Parathyroid adenoma (tissue), 2 donors: ENCODE data around the gene PAM.

Experiments
- H2AFZ ChIP-seq: fragments of 300-600 bp; sonication (generic); one replicate; pipeline ENCODE4 v1.7.0; 2017; ENCODE audit warnings: antibody characterized with exemption, mild to moderate bottlenecking
- H3K27ac ChIP-seq: fragments of 300-600 bp; sonication (generic); one replicate; pipeline ENCODE4 v1.7.0; 2017
- H3K27me3 ChIP-seq: fragments of 300-600 bp; sonication (generic); one replicate; pipeline ENCODE4 v1.7.0; 2017; ENCODE audit warnings: low read length; ENCODE audit not compliant: control insufficient read depth, insufficient read depth
- H3K36me3 ChIP-seq: fragments of 300-600 bp; sonication (generic); one replicate; pipeline ENCODE4 v1.7.0; 2017; ENCODE audit warnings: low read length; ENCODE audit not compliant: control insufficient read depth, insufficient read depth
- H3K4me1 ChIP-seq: fragments of 300-600 bp; sonication (generic); one replicate; pipeline ENCODE4 v1.7.0; 2017; ENCODE audit warnings: control low read depth
- H3K4me2 ChIP-seq: fragments of 300-600 bp; sonication (generic); one replicate; pipeline ENCODE4 v1.7.0; 2017; ENCODE audit warnings: low read length
- H3K4me3 ChIP-seq: fragments of 300-600 bp; sonication (generic); one replicate; pipeline ENCODE4 v1.7.0; 2017; ENCODE audit warnings: low read depth, low read length
- H3K79me2 ChIP-seq: fragments of 300-600 bp; sonication (generic); one replicate; pipeline ENCODE4 v1.7.0; 2017; ENCODE audit warnings: control low read depth
- H3K9ac ChIP-seq: fragments of 300-600 bp; sonication (generic); one replicate; pipeline ENCODE4 v1.7.0; 2017; ENCODE audit warnings: mild to moderate bottlenecking
- H3K9me3 ChIP-seq: fragments of 300-600 bp; sonication (generic); one replicate; pipeline ENCODE4 v1.7.0; 2017; ENCODE audit warnings: low read length; ENCODE audit not compliant: control insufficient read depth
- TF ChIP-seq, protein P1 (sequence below): fragments of 300-600 bp; sonication (generic); IDR thresholded peaks from one replicate; pipeline ENCODE4 v1.7.0; 2017; ENCODE audit warnings: antibody characterized with exemption, mild to moderate bottlenecking
- donor health status: primary hyperparathyroidism.

Gene PAM

DNA sequence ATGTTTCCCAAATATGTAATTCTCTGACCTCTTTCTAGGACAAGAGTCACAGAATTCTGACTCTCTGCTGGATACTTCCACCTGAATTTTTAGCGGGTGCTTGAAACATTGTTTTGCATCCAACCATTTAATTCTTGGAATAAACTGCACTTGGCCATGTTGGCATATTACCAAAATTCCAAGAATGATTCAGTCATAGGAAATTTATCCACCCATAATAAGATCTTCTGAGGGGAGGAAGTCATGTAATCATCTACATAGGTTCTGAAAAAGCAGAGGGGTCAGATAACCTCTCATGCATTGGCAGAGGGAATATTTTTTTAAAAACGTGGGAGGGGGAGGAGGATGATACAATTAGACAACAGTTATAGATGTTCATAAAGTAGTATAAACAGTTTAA, 156.9 kb downstream of the PAM start:
- Histone ChIP-seq H3K79me2 (no peaks in the 10 kb centered on the region), H3K36me3 (no peaks in the 10 kb centered on the region), H2AFZ (no peak overlapping the region), H3K27me3 (no peaks in the 10 kb centered on the region), H3K9ac (no peak overlapping the region), H3K27ac (no peak overlapping the region), H3K4me3 (no peak overlapping the region), H3K9me3 (no peaks in the 10 kb centered on the region), H3K4me1 (peaks cover 4% of the 10 kb centered on the region), H3K4me2 (no peak overlapping the region)
- TF ChIP-seq, protein P1, sequence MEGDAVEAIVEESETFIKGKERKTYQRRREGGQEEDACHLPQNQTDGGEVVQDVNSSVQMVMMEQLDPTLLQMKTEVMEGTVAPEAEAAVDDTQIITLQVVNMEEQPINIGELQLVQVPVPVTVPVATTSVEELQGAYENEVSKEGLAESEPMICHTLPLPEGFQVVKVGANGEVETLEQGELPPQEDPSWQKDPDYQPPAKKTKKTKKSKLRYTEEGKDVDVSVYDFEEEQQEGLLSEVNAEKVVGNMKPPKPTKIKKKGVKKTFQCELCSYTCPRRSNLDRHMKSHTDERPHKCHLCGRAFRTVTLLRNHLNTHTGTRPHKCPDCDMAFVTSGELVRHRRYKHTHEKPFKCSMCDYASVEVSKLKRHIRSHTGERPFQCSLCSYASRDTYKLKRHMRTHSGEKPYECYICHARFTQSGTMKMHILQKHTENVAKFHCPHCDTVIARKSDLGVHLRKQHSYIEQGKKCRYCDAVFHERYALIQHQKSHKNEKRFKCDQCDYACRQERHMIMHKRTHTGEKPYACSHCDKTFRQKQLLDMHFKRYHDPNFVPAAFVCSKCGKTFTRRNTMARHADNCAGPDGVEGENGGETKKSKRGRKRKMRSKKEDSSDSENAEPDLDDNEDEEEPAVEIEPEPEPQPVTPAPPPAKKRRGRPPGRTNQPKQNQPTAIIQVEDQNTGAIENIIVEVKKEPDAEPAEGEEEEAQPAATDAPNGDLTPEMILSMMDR: no peak

DNA sequence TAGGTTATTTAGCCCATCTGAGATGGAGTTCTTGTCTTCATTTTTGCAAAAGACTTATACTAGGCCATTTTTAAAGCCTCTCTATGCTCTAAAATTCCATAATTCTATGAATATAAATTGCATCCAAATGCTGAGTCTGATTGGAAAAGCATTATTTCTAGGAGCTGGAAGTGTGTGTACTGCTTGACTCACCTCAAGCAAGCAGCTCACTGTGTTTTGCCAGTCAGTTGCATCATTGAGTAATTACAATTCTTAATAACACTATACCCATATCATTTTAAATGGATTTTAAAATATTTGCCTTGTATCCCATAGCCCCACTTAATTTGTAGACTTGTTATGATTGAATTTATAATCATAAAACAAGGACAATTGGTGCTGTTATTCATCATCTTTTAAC, 161.0 kb downstream of the PAM start:
- Histone ChIP-seq H3K27ac (no peak overlapping the region), H3K9me3 (no peaks in the 10 kb centered on the region)

DNA sequence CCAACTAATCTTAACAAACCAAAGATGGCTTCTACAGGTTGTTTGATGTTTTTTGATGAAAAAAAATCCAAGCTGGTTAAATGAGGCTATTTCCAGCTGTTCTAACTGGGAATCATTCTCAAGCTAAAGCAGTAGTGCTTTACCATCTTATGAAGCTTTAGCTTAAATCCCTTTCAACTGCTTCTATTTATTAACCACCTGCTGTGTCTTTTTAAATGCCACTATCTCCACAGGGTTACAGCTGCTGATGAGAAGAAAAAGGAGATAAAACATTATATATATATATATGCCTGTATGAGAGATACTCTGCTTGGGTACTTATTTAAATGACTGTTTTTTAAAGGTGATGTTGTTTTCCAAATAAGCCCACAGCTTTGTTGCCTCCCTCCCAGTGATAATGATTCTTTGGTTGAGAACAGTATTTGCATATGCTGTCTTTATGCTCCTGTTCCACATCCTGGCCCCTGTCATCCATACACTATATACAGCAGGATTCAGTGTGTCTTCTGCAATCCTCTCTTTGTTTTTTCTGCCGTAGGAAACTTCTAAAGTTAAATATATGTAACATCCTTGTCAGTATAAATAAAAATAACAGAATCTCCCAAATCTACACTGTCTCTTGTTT, 164.0 kb downstream of the PAM start:
- Histone ChIP-seq H2AFZ (no peak overlapping the region), H3K79me2 (no peaks in the 10 kb centered on the region), H3K36me3 (no peaks in the 10 kb centered on the region), H3K27me3 (no peaks in the 10 kb centered on the region), H3K4me2 (no peak overlapping the region), H3K4me3 (no peak overlapping the region), H3K27ac (no peak overlapping the region), H3K4me1 (no peaks in the 10 kb centered on the region), H3K9me3 (no peaks in the 10 kb centered on the region), H3K9ac (no peak overlapping the region)
- TF ChIP-seq, protein P1: no peak

More for the DNA sequence above, 161.0 kb downstream of the PAM start:
- H3K9ac ChIP-seq: no peak overlapping the region
- H2AFZ ChIP-seq: no peak overlapping the region
- TF ChIP-seq, protein P1: no peak
- H3K27me3 ChIP-seq: no peaks in the 10 kb centered on the region
- no peak overlapping the region for H3K4me2 ChIP-seq
- no peaks in the 10 kb centered on the region for H3K79me2 ChIP-seq
- H3K36me3 ChIP-seq: no peaks in the 10 kb centered on the region
- H3K4me1 ChIP-seq: no peaks in the 10 kb centered on the region
- H3K4me3 ChIP-seq: no peak overlapping the region

DNA sequence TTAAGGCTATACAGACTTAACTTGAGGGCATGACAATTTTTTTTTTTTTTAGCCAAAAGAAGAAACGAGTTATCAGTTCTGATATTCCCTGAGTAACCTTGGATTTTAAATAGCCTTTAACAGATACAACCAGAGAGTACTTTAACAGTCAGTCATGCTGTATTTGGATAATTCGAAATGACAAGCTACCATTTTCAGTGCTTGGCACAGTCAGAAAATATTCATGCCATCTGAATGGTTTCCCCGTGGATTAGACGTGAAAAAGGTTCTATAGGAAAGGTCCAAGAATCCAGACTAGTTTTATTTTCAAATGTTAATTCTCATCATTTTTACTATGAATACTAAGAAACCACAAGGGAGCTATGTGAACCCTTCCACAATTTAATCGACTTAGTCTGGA, 165.7 kb downstream of the PAM start:
- Histone ChIP-seq H3K4me1 (no peaks in the 10 kb centered on the region), H2AFZ (no peak overlapping the region), H3K4me3 (no peak overlapping the region), H3K4me2 (no peak overlapping the region), H3K27ac (no peak overlapping the region), H3K27me3 (no peaks in the 10 kb centered on the region), H3K36me3 (no peaks in the 10 kb centered on the region), H3K9ac (no peak overlapping the region), H3K9me3 (no peaks in the 10 kb centered on the region), H3K79me2 (no peaks in the 10 kb centered on the region)
- TF ChIP-seq, protein P1: no peak

DNA sequence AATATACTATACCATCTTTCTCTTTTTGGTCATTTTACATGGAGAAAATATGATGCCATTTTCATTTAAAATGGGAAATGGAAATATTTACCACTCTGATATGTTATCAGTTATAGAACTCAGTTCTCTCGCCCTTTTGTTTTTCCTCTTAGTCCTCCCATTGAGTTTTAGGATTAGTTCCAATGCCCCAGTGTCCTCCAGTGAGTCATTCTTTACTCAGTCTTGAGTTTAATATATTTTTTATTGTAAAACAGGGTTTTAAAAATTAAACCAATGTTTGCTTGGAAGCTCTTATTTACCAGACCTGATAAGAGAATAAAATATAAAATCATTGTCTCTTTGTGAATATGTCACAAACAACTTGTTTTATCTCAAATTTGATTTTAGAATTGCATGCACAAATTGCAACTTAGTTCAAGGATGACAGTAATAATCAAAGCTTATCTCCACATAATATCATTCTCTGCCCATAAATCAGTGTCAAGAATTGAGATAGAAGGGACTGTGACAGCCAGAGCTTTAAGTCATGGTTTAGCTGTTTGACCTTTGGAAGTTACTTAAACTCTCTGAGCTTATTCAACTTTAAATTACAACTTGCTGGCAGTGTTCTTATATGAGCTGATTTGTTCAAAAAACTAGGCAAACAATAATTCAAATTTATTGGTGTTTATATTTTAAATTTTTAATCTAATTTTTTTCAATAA, 166.4 kb downstream of the PAM start:
- Histone ChIP-seq H3K4me1 (no peaks in the 10 kb centered on the region), H3K27ac (no peak overlapping the region)
- TF ChIP-seq, protein P1: no peak

More for the DNA sequence above, 166.4 kb downstream of the PAM start:
- Histone ChIP-seq H2AFZ (no peak overlapping the region), H3K79me2 (no peaks in the 10 kb centered on the region), H3K4me2 (no peak overlapping the region), H3K36me3 (no peaks in the 10 kb centered on the region), H3K4me3 (no peak overlapping the region), H3K9ac (no peak overlapping the region), H3K27me3 (no peaks in the 10 kb centered on the region), H3K9me3 (no peaks in the 10 kb centered on the region)
